Stimulated activated CD4-positive, alpha-beta T cell treated with anti-CD3 and anti-CD28 coated beads, Interleukin-12 subunit alpha, Interleukin-12 subunit beta, amount 100 ng/mL, for 24 hours (primary cell): ENCODE results near the gene OR14A16.

Experiments
- DNase-seq, 2 experiments: peaks; one replicate each; pipeline ENCODE4 v3.0.0-alpha.2; 2020; ENCODE audit warnings: low read depth in 2 of 2

The OR14A16 gene, protein sequence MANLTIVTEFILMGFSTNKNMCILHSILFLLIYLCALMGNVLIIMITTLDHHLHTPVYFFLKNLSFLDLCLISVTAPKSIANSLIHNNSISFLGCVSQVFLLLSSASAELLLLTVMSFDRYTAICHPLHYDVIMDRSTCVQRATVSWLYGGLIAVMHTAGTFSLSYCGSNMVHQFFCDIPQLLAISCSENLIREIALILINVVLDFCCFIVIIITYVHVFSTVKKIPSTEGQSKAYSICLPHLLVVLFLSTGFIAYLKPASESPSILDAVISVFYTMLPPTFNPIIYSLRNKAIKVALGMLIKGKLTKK

DNA sequence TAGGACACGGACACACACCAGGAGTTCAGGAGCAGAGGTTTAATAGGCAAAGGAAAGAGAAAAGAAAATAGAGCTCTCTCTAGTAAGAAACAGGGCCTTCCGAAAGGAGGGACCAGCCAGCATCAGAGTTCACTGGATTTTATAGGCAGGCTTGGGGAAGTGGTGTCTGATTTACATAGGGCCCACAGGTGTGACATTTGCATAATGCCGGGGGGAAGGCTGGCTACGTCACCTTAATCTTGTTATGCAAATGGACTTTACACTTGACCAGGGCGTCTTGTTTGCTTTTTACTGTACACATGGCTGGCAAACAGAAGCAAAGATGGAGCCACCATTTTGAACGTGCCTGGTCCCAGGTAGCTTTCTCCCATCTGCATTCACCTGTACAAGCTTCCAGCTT is at the start of gene OR14A16:
Gene OR14A16 (minus strand): TSS at position 97 of the 400 bp plus-strand sequence. CDS start 8,390 bp downstream, outside the sequence.
- no peak for DNase-seq

DNA sequence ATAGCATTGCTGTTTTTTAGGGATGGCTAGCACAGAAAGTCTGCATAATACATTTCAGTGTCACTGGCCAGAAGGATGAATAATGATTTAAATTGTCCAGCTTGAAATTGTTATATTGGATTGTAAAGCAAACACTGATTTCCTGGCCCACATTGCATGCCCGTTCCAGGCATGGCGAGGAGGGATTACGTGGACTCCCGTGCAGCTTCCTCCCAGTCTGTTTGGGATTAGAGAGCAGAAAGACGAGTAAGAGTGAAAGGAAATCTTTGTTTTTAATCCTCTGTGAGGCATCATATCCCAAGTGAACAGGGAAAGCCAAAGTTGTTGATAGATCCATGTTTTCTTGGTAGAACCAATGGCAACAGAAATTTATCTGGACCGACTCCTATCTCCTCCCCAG is 41.5 kb upstream of the OR14A16 start:
- DNase-seq = no peak

DNA sequence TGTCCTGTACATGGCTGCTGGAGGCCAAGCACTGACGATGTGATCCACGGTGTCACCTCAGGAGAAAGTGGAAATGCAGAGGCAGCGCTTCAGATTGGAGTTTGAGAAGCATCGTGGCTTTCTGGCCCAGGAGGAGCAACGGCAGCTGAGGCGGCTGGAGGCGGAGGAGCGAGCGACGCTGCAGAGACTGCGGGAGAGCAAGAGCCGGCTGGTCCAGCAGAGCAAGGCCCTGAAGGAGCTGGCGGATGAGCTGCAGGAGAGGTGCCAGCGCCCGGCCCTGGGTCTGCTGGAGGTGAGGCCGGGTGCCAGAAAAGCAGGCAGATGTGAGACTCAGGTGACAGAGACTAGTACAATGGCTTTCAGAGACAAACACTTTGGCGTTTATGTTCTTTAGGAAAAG is 40.7 kb upstream of the OR14A16 start:
- DNase-seq = no peak

DNA sequence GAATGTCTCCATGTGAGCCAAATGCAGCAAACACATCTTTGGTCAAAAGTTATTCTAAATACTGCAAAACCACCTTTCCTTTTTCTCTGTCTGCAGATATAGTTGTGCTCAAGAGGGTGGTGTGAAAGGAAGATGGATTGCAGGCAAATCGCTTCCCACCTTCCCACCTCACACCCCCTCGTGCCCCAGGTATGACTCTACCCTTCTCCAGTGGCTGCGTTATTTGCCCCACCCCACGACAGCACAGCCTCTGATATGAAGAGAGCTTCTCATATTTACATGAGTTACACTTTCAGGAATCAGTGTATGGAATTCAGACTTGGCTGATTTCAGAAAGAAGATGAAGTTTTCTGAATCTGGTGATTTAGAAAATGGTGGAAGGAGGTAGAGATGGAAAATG is 38.8 kb upstream of the OR14A16 start:
- no peak for DNase-seq

DNA sequence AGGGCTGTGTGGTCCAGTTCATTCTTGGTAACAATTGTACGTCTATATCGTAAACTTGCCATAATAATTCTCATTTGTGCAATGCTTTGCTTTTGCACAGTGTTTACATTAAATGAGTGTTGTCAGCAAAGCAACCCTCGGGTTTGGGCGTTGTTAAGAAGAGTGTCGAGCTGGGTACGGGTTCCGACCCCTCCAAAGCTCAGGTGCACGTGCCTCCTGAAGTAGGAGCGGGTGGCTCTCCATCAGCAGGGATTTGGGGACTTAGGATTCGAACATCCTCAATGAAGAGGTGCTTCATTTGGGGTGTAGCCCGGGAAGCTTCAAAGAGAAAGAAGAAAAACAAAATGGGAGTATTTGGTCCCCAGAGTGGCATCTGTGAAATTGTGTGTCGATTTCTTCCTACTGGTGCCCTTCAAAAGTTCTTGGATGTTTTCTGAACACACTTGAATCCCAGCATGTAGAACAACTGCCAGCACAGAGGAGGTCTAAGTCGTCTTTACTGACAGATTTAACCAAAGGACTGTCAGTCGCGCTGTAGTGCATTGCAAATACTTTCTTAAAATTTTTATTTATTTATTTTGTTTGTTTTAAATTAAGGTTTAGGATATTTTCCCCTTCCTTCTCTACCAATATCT is 34.2 kb upstream of the OR14A16 start:
- DNase-seq = no peak

DNA sequence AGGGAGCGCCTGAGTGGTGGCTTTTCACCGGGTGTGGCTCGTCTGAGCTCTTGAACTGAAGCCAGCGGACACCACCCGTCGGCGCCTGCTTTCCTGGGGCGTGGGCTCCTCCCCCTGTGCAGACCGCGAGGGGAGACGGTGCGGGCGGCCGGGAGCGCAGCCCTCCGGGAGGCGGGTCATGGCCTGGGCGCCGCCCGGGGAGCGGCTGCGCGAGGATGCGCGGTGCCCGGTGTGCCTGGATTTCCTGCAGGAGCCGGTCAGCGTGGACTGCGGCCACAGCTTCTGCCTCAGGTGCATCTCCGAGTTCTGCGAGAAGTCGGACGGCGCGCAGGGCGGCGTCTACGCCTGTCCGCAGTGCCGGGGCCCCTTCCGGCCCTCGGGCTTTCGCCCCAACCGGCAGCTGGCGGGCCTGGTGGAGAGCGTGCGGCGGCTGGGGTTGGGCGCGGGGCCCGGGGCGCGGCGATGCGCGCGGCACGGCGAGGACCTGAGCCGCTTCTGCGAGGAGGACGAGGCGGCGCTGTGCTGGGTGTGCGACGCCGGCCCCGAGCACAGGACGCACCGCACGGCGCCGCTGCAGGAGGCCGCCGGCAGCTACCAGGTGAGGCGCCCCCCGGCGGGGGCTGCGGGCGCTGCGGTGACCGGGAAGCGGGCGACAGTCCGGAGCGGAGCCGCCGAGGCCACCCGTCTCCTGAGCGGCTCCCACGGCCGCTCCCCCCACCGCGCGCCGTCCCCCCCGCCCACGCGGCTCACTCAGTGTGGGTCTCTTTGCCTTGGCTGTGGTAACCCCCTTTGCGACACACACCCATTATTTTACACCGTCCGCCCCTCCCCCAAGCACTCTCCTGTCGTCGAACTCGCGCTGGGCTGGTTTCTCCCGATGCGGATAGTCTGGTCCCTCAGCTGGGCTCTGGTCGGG is 33.4 kb upstream of the OR14A16 start, which contains the start of gene TRIM58:
Gene TRIM58 (plus strand): TSS at position 119 of the 916 bp plus-strand sequence. CDS start 60 bp downstream, at position 179.
- peak in 1 of 2 experiments; percentile 17 for DNase-seq

DNA sequence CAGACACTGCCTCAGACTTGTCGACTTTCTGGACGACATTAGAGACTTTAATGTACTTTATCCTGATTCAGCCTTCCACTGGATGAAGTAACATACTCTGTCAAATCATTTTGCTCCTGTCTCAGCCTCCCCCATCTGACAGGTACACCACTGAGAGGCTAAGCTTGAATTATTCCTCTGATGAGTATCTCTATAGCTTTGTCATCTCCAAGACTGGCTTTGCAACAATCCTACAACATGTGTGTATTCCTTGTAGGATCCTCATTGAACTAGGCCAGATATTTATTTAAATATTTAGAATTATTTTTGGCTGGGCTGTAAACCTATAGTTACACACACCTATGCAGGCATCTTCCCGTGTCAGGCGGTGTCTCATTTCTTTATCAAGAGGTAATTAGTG is 32.0 kb upstream of the OR14A16 start:
- DNase-seq = no peak

DNA sequence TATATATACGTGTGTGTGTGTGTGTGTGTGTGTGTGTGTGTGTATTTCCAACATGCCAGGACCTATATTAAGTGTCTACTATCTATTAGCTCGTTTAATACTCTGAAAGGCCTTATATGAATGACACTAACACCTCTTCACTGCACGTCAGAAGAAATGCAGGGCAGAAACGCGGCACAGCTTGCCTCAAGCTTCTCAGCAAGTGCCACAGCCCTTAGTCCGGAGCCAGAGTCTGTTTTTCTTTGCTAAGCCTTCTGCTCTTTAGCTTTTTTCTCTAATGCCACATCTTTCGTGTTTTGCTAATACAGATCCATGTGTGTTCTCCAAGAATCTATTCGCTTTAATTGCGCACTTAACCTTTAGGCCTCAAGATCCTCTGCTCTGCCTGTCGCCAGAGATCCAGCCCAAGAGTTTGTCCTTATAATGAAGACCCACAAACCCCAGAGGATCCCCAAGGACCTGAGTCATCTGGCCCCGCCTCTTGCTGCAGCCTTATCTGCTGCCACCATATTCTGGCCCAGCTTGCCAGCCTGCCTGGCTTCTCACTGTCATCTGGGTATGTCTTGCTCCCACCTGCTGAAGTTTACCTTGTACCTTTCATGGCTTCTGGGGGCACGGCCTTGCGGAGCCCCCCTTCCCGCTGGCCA is 31.1 kb upstream of the OR14A16 start:
- DNase-seq = no peak

DNA sequence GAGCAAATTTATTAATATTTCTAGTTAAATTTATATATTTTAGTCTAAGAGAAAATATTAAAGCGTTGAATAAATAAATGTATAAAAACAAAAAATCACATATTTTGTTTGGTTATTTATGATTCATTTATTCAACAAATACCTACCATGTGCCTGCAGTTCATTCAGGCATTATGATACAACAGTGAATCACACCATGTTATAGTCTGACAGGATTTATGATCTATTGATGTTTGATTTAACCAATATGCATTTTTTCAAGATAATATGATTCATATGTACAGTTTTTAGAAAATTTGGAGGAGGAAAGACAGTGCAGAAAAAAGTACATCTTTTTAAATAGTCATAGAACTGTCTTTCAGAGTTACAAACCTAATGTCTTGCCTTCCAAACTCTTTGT is 25.7 kb upstream of the OR14A16 start:
- no peak for DNase-seq

DNA sequence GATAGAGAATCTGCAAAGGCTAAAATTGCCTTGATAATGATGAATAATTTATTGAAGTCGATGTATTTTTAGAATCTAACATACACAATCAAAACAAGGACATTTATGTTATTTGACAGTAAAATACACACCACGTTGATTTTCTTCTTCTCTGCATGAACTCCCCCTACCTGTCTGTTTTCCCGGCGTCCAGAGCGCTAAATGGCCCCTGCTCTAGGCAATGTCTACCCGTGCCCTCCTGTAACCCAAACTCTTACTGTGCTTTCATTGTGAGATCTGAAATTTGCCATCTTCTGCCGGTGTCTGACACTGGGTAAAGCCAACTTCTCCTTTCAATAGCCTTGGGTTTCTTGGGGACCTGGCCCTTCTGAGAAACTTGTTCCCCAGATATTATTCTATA is 24.4 kb upstream of the OR14A16 start:
- no peak for DNase-seq

DNA sequence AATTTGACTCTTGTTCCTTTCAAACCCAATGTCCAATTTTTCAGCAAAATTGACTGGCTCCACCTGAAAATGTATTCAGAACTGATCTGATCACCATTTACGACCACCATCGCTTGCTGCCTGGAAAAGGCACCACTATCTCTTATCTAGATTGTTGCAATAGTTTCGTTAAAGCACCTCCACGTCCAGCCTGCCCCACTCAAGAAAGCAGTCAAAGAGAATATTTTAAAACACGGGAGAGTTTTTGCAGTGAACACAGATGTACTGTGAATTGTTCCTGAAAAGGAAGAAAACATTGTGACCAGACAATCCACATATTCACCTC is 21.7 kb upstream of the OR14A16 start:
- DNase-seq = no peak

DNA sequence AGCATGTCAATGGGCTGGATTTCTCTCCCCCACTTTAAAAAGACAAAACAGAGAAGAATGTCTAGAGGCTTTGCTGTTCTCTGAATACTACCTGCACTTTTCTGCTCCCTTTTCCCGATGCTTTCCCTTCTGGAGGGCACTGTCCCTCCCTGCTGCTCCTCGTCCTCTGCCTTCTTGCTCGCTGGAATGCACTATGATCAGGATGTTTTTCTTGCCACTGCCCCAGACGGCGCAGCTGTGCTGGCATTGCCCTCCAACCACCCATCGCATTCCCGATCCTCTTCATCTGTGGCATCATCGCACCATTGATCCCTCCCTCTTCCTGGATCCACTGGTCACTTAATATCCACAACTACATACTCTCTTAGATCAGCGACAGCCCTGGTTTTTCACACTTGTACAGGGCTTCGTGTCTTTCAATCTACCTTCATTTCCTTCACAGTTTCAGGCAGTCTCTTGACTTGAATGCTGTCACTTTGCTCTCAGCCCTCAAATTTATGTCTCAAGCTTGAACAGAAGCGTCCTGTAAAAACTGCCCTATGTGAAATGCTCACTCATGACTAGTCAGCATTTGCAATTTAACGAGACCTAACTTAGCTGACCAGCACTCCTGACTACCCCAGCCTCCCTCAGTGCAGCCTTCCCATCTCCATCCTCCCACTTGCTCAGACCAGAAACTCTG is 21.2 kb upstream of the OR14A16 start:
- no peak for DNase-seq

DNA sequence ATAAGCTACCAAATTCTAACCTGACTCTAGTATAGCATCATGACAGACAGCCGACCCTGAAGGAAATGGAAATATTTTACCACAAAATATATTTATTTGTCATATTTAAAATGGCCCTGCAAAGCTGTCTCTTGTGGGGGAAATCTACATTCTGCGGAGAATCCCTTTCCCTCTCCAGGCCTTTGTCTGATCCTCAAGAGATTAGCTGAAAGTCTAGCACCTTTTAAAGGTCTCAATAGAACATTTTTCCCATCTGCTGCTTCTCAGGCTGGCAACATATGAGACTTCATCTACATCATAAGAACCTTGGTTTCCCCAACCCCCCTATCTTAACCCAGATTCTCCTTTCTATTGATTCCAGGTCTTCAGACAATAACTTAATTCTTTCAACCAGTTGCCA is 19.5 kb upstream of the OR14A16 start:
- no peak for DNase-seq

DNA sequence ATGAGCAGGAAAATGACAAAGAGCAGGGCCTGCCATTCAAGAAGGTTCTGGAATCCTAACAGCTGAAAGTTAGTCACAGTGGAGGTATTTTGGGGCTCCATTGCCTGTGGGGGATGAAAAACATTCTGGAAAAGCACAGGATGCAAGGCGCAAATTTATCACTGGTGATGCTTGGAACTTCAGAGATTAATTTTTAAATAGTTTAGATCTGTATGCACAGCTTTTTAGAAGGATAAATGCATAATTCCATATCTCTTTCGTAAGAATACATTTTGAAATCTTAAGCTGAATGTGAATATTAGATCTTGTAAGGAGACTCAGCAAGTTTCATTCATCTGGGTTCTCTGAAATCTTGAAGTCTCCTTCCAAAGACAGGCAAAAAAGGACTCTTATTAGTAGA is 17.9 kb upstream of the OR14A16 start, which contains the start of gene OR11L1:
Gene OR11L1 (minus strand): TSS at position 101 of the 400 bp plus-strand sequence. CDS start 0 bp downstream, at position 101.
- no peak for DNase-seq

DNA sequence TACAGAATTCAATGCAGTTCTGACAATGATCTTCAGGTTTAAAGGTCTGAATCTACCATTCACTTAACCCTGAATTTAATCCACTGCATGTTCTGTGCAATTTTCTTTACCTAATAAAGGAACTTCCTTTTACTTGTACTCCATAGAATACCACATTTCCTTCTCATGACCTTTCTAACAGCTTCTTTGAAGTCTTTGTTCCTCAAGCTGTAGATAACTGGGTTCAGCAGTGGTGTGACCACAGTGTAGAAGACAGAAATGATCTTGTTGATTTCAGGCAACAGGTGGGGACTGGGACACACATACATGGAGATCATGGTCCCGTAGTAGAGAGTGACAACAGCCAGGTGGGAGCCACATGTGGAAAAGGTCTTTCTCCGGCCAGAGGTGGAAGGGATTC is 16.9 kb upstream of the OR14A16 start:
- no peak for DNase-seq

DNA sequence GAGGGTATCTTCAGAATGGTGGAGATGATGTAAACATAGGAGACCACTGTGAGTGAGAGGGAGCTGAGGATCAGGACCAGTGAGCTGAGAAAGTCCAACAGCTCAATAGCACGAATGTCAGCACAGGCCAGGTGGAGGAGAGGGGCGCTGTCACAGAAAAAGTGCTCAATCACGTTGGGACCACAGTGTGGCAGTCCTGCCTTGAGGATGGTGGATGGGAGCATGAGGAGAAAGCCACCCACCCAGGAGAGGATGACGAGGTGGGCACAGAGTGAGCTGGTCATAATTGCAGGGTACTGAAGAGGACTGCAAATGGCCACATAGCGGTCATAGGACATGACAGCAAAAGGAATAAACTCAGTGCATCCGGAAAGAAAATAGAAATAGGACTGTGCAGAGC is 9.7 kb upstream of the OR14A16 start:
- no peak for DNase-seq

DNA sequence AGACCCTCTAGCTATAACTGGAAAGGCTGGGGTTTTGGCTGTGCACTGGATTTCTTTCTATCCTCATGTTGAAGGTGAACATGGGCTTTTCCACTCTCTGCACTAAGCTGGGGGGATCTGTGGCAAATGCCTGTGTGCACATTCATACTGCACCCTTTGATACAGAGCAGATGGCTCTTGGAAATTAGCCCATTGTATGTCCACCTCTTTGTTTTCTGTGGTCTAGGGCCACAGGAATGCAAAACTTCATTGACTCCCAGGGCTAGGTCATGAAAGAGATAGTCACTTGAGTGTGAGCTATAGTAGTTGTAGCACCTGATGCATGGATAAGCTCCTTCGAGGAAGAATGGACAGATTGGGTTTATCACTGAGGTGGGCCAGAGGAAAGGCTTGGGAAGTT is 5.7 kb upstream of the OR14A16 start:
- no peak for DNase-seq

DNA sequence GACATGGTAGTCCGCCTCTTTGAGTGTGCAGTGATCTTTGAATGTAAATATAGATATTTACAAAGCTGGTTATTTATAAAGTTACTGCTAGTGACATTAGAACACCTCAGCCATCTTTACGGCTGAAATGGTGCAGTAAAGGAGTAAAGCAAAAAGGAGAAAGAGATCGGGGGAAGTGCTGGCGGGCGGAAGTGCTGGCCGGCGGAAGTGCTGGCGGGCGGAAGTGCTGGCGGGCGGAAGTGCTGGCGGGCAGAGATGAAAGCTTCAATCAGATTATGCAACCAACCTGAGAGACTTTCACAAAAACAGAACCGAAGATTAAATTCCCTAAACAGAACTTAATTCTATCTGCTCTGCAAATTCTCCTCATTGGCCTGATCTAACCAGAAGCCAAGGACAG is 1.4 kb upstream of the OR14A16 start:
- DNase-seq = no peak

DNA sequence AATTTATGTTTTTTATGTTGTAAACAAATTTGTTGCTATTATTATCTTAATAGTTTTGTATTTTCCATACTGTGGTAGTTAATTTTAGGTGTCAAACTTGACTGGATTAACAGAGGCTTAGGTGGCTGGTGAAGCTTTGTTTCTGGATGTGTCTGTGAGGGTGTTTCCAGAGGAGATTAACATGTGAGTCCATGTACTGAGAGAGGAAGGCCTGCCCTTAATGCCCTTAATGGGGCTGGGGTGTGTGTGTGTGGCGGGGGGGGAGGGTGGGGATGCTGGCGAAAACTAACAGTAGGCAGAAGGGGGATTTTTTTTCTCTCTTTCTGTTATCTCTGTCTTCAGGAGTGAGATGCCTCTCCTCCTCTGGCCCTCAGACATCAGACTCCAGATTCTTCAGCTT is 1.9 kb downstream of the OR14A16 start:
- DNase-seq = no peak

DNA sequence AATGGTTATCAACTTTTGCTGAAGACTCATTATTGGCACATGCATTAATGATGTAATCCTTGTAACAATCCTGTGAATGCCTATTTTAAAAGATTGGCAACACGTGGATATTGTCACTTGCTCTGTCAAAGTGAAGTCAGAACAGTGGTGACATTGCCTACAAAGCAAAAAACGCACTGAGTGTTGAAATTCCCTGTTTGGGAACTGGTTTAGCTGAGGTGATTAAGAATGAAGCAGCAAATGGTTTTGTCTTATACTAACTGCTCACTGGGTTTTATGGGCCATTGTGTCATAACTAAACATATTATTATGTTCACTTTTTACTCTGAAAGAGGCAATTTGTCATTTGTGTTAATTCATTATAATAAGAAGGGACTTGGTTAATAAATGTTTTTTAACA is 11.3 kb downstream of the OR14A16 start:
- no peak for DNase-seq

DNA sequence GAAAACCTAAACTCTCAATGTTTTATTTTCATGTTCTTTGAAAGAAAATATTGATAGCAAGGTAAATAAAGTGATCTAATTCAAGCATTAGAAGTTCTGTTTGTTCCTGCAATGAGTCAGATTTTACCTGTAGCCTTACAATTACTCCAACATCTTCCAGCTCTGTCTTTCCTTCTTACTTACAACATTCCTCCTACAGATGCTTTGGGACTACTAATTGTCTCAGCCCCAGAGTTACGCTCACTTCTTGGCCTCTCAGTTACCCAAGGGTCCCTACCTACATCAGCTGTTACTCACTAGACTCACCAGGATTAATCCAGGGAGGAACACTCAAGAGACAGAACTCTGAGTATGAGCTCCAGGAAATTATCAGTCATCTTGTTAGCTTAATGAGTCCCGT is 26.4 kb downstream of the OR14A16 start:
- no peak for DNase-seq
